Osteoblast (primary cell): ENCODE measurements around the gene GRIK4. TPM values are rescaled to one million over a fixed set of nuclear protein-coding genes. Genes with fewer than 3 reads are reported as not detected.

Experiments used
- DNase-seq: peaks from one replicate; pipeline ENCODE4 v3.0.0; 2011; ENCODE audit warnings: low spot score, mixed read lengths; ENCODE audit not compliant: insufficient read length; ENCODE audit errors: missing footprints
- H2AFZ ChIP-seq: 2 replicates; pipeline ENCODE4 v1.6.0; 2011; ENCODE audit warnings: mild to moderate bottlenecking, low read length
- H3K27ac ChIP-seq: 2 replicates; pipeline ENCODE4 v1.5.1; 2011; ENCODE audit warnings: mild to moderate bottlenecking, low read depth, low read length, moderate library complexity
- H3K27me3 ChIP-seq: 2 replicates; pipeline ENCODE4 v1.6.0; 2012; ENCODE audit warnings: mild to moderate bottlenecking, control low read depth, inconsistent platforms, low read length, moderate library complexity; ENCODE audit not compliant: insufficient read depth
- H3K36me3 ChIP-seq: 2 replicates; pipeline ENCODE4 v1.5.1; 2011; ENCODE audit warnings: mild to moderate bottlenecking, low read length, control low read depth, moderate library complexity; ENCODE audit not compliant: insufficient read depth
- H3K4me1 ChIP-seq: 2 replicates; pipeline ENCODE4 v1.5.1; 2011; ENCODE audit warnings: mild to moderate bottlenecking, low read length, control low read depth, moderate library complexity; ENCODE audit not compliant: insufficient read depth
- H3K4me2 ChIP-seq: 2 replicates; pipeline ENCODE4 v1.6.0; 2011; ENCODE audit warnings: mild to moderate bottlenecking, low read length; ENCODE audit not compliant: insufficient read depth
- H3K4me3 ChIP-seq: fragments of 200-600 bp; sonication (generic); 3 replicates; pipeline ENCODE4 v1.5.1; 2012; ENCODE audit warnings: mild to moderate bottlenecking, low read length, inconsistent platforms; ENCODE audit not compliant: insufficient read depth
- H3K79me2 ChIP-seq: 2 replicates; pipeline ENCODE4 v1.6.0; 2012; ENCODE audit warnings: mild to moderate bottlenecking, low read length, control low read depth, inconsistent platforms; ENCODE audit not compliant: insufficient read depth
- H3K9me3 ChIP-seq: 2 replicates; pipeline ENCODE4 v1.5.1; 2011; ENCODE audit warnings: low read depth, low read length, control low read depth
- H4K20me1 ChIP-seq: 2 replicates; pipeline ENCODE4 v1.6.0; 2012; ENCODE audit warnings: mild to moderate bottlenecking, low read length, control low read depth; ENCODE audit not compliant: insufficient read depth
- total RNA-seq: library from RNA; depleted of rRNA; stranded (reverse); fragments of >200 nt; gene quantifications from 2 replicates; pipeline ENCODE4 v1.2.3, GENCODE V29; 2012
- TF ChIP-seq, protein P1 (sequence below): IDR thresholded peaks from 2 replicates; pipeline ENCODE4 v1.5.1; 2011; ENCODE audit warnings: mild to moderate bottlenecking, low read depth, low read length, moderate library complexity; ENCODE audit errors: extremely low read depth

GRIK4 gene
- total RNA-seq, 1 donor: under 0.01 TPM

DNA sequence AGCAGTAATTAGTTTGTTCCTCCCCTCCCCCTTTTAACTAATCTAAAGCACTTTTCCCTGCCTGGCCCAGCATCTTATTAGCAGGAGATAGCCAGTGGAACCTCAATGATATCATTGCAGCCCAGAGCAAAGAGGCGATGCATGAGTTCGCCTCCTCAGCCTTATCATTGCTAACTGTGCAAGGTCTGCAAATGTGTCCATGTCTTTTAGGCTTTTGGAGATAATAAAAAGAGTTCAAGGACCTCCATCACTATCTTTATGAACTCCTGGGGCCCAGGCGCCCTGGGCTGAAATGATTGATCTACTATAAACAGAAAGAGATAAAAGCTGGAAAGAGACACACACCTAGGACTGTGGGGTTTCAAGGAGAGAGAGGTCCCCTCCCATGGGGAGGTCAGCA lies 388.2 kb downstream of the GRIK4 start:
- H3K4me2 ChIP-seq: no peak overlapping the region
- no peaks in the 10 kb centered on the region for H3K4me1 ChIP-seq
- no peak overlapping the region for H3K27ac ChIP-seq
- DNase-seq: no peak
- no peaks in the 10 kb centered on the region for H3K36me3 ChIP-seq
- no peaks in the 10 kb centered on the region for H3K79me2 ChIP-seq
- no peaks in the 10 kb centered on the region for H4K20me1 ChIP-seq
- no peaks in the 10 kb centered on the region for H3K9me3 ChIP-seq
- H3K4me3 ChIP-seq: no peak overlapping the region
- H2AFZ ChIP-seq: no peak overlapping the region
- TF ChIP-seq, protein P1, sequence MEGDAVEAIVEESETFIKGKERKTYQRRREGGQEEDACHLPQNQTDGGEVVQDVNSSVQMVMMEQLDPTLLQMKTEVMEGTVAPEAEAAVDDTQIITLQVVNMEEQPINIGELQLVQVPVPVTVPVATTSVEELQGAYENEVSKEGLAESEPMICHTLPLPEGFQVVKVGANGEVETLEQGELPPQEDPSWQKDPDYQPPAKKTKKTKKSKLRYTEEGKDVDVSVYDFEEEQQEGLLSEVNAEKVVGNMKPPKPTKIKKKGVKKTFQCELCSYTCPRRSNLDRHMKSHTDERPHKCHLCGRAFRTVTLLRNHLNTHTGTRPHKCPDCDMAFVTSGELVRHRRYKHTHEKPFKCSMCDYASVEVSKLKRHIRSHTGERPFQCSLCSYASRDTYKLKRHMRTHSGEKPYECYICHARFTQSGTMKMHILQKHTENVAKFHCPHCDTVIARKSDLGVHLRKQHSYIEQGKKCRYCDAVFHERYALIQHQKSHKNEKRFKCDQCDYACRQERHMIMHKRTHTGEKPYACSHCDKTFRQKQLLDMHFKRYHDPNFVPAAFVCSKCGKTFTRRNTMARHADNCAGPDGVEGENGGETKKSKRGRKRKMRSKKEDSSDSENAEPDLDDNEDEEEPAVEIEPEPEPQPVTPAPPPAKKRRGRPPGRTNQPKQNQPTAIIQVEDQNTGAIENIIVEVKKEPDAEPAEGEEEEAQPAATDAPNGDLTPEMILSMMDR: no peak
- H3K27me3 ChIP-seq: no peaks in the 10 kb centered on the region

DNA sequence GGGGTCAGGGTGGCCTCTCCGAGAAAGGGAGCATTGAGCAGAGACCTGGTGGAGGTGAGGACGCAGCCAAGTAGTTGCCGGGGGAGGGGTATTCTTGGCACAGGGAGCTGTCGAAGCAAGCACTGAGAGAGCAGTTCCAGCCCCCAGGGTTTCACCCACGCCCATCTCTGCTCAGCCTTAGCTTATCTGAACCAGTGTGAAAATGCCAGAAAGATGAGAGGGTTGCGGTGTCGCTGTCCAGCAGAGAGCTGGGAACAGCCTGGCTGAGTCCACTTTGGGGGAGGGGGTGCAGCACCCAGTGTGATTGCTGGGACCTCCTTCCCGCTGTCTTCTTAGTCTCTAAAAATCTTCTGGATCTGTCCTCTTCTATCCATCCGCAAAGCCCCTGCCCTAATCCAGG lies 389.1 kb downstream of the GRIK4 start:
- H2AFZ ChIP-seq: no peak overlapping the region
- no peaks in the 10 kb centered on the region for H3K36me3 ChIP-seq
- no peak overlapping the region for H3K4me2 ChIP-seq
- no peaks in the 10 kb centered on the region for H4K20me1 ChIP-seq
- no peaks in the 10 kb centered on the region for H3K9me3 ChIP-seq
- no peaks in the 10 kb centered on the region for H3K79me2 ChIP-seq
- no peak overlapping the region for H3K27ac ChIP-seq
- no peaks in the 10 kb centered on the region for H3K27me3 ChIP-seq
- no peaks in the 10 kb centered on the region for H3K4me1 ChIP-seq
- DNase-seq: no peak
- TF ChIP-seq, protein P1: no peak
- no peak overlapping the region for H3K4me3 ChIP-seq

DNA sequence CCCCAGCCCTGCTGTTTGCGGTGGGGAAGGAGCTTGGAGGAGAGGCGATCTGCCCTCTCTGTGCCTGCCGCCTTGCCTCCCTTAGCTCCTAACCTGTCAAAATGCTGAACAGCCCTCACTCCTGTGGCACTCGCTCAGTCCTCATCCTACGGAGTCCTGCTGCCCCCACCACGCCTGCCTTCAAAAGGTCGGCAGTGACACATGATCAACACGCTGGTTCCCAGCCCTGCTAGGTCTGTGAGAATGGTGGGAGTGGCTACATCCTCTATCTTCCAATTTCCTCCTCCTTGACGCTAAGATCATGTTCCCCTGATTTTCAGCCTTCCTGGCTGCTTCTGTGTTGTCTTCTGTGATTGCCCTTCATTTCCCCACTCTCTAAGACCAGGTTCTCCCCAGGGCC lies 392.1 kb downstream of the GRIK4 start:
- no peaks in the 10 kb centered on the region for H3K79me2 ChIP-seq
- no peaks in the 10 kb centered on the region for H4K20me1 ChIP-seq
- DNase-seq: no peak
- no peak overlapping the region for H3K4me2 ChIP-seq
- no peaks in the 10 kb centered on the region for H3K36me3 ChIP-seq
- TF ChIP-seq, protein P1: no peak
- no peaks in the 10 kb centered on the region for H3K4me1 ChIP-seq
- no peak overlapping the region for H2AFZ ChIP-seq
- no peak overlapping the region for H3K4me3 ChIP-seq
- H3K27me3 ChIP-seq: no peaks in the 10 kb centered on the region
- H3K9me3 ChIP-seq: no peaks in the 10 kb centered on the region
- no peak overlapping the region for H3K27ac ChIP-seq

DNA sequence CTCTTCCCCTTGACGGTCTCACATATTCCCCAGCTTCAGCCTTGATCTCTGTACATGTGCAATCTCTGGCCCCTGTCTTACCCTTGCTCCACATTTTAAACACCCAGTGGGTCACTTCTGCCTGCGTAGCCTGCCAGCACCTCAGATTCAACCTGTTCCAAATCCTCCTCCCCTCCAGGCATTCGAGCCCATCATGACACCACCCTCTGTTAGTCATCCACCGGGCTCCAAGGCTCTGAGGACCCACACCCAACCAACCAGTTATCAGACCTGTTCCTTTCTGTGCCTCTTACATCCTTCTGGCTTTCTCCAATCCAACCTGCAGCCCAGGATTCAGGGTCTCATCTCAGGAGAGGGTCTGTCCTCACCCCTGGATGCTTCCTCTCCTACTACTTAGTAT lies 392.6 kb downstream of the GRIK4 start:
- no peak for DNase-seq
- H3K27ac ChIP-seq: no peak overlapping the region
- H3K79me2 ChIP-seq: no peaks in the 10 kb centered on the region
- H3K27me3 ChIP-seq: no peaks in the 10 kb centered on the region
- H2AFZ ChIP-seq: no peak overlapping the region
- H3K36me3 ChIP-seq: no peaks in the 10 kb centered on the region
- no peaks in the 10 kb centered on the region for H4K20me1 ChIP-seq
- H3K4me2 ChIP-seq: no peak overlapping the region
- H3K4me1 ChIP-seq: no peaks in the 10 kb centered on the region
- H3K4me3 ChIP-seq: no peak overlapping the region
- TF ChIP-seq, protein P1: no peak
- no peaks in the 10 kb centered on the region for H3K9me3 ChIP-seq
